Fibroblast of skin of back (primary cell): ENCODE results near the gene CREB3L1.
"Not testable (repeated sequence)": the region's sequence is repeated elsewhere in the genome, so short reads cannot be mapped to it uniquely, and the experiment has no call there.

Experiments
- DNase-seq: peaks from one replicate; pipeline ENCODE4 v3.0.0-alpha.2; 2013

The CREB3L1 gene

DNA sequence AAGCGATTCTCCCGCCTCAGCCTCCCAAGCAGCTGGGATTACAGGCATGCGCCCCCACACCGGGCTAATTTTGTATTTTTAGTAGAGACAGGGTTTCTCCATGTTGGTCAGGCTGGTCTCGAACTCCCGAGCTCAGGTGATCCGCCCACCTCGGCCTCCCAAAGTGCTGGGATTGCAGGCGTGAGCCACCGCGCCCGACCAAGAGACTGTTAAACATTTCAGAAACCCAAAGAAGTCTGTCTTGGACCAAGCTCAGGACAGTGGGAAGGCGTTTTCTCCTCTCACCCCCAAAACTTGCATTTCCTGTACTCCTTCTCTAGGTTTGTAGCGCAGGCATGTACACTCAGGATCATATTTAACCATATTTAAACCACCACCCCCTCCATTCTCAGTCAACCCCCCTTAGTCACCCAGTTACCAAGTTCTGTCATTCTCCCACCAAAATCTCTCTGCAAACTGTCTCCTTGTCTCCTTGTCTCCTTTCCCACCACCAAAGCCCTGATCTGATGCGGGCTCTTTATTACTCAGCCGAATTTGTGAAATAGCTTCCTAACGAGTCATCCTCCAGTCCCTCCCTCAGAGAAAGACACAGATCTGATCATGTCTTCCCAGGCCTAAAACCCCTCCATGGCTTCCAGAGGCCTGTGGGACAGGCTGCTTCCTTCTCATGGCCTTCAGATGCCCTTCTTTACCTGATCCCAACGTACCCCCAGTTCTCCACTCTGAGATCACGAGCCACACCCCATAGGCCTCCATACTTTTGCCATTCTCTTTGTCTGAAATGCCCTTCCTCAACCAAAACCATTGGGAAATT, 29.0 kb upstream of the CREB3L1 start:
- peak; percentile 100 for DNase-seq

DNA sequence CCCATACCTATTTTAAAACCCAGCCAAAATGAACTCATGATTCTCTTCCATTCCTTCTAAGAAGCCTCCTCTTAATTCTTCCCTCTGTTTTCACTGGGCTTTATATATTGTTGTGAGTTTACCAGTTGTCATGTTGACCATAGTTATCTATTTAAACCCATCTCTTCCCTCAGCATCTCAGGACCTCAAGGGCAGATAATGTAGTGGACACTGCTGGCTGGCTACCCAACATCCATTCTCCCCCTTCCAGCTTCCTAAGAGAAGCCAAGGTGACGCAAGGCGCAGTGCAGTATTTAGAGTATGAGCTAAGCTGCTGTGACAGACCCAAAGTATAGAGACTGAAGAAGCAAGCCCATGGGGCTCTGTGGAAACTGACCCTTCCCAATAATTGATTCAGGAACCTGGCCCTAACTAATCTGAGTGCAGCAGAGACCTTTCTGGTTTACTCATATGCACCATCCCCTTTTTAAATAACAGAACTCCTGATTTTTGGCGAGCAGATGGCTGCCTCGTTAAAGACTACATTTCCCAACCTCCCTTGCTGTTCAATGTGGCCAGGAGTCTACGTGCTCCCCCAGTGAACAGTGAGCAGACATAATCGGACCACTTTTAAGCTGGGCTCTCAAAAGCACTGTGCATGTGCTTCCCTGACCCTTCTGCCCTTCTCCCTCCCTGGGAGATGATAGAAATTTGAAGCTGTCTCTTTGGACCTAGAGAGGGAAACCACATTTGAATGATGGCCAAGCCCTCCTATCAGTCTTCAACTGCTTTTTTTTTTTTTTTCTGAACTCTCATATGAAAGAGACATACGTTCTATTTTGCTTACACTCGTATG, 28.1 kb upstream of the CREB3L1 start:
- peak; percentile 82 for DNase-seq

DNA sequence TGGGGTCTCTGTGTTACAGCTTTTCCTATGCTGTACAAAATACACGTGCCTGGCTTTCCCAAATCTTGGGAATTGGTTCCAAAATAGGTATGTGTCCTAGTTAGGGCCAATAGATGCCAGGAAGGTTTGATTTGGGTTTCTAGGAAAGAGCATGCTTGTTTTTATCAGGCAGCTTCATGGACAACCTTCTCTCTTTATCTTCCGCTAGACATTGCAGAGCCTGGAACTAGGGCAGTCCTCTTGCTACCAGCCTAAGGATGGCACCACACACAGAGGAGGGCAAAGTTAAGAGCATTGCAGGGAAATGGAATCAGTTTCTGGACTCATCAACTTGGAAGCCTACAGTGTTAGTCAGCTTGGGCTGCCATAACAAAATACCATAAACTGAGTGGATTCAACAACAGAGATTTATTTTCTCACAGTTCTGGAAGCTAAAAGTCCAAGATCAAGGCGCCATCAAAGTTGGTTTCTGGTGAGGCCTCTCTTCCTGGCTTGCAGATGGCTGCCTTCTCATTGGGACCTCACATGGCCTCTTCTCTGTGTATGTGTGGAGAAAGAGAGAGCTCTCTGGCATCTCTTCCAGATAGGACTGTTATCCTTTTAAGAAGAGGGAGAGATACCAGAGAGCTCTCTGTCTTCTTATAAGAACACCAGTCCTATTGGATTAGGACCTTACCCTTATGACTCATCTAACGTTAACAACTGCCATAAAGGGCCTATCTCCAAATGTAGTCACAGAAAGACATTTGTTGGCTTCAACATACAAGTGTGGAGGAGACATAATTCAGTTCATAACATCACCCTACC, 27.3 kb upstream of the CREB3L1 start:
- DNase-seq = peak; percentile 71

DNA sequence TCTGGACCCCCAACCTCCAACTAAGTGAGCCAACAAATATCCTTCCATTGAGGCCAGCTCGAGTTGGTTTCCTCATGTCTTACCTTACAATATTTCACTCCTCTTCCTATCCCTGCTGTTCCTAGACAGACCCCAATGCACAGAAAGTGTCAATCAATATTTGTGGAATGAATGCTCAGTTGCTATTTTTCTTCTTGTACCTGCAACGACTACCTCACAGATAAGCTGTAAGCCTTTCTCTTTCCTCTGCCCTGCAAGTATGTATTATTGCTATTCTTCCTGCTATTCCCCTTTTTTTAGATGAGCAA, 26.8 kb upstream of the CREB3L1 start:
- no peak for DNase-seq

DNA sequence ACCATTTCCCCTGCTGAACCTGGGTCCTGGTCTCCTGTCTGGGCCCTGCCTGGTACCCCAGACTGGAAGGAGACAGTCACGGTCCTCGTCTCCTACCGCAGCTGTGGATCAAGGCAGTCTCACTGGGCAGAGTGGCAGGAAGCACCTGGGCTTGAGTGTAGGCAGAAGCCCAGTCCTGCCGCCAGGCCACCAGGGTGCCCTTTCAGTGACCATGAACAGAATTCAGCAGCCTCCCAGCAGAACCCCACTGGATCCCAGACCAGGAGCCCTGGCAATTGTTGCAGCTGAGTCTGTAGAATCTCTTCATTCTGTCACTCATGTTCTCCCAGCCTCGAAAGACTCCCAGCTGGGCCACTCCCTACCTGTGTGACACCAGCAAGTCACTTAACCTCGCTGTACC, 25.5 kb upstream of the CREB3L1 start:
- DNase-seq = no peak

DNA sequence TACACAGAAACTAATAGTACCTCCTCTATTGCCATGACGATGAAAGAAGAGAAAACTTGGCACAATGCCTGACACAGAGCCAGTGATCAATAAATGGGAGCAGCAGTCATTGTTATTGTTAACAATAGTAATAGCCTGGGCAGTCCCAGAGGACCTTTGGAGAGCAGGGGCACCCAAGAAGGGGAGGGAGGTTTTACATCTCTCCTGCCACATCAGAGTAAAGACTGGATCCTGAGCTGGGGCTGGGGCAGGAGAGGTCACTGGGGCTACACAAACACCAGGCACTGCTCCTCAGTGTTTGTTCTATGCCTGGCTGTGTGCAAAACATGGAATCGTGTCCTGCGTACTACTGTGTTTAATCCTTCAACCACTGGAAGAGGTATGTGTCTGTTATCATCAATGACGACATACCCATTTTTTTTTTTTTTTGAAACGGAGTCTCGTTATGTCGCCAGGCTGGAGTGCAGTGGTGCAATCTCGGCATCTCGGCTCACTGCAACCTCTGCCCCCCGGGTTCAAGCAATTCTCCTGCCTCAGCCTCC, 25.0 kb upstream of the CREB3L1 start:
- DNase-seq = no peak

DNA sequence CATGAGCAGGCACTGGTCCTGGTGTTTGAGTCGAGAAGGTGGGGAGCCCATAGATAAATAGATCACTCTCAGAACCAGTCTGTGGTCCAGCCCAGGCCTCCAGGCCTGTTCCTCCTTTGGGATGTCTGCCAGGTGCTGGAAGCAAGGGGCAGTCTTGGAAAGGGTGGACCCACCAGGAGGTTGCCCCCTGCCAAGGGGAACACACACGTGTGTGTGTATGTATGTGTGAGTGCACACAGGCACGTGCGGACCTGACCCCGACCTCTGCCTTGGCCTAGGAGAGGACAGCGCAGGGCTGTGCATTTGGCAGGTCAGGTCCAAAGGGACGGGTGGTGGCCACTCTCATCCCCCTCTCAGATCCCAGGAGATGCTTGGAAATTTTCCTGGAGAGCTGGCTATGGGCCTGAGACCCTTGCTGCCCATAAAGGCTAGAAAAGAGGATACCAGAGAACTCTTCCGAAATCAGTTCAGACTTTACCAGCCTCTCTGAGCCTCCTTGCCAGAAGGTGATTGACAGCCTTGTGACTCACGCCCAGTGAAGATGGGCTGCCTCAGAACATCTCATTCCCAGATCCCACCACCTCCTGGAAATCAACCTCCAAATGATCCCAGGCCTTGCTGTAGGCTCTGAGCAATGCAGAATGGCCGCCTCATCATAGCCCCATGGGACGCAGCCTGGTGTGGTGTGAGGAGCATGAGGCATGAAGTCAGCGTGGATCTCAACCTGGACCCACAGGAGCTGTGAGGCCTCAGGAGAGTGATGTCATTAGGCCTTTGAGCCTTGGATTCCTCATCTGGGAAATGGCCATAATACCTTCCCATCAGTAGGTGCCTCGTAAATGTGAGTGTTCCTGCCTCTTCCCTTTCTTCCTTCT, 24.0 kb upstream of the CREB3L1 start:
- DNase-seq = peak; percentile 79

DNA sequence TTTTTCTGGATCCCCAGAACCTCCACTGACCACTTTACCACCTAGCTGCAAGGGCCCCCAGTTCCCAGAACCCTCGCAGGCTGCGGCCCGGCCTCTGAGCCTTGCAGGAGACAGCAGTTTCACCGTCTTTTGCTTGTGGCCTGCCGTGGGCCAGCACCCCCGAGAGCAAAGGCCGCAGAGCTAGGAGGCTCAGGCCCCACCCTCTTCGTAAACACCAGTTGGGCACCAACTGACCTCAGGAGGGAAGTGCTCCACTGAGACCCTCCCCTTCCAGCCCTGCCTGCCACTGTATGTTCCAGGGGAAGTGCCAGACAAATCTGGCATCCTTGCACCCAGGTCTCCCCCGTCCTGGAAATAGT, 23.4 kb upstream of the CREB3L1 start:
- DNase-seq = no peak

DNA sequence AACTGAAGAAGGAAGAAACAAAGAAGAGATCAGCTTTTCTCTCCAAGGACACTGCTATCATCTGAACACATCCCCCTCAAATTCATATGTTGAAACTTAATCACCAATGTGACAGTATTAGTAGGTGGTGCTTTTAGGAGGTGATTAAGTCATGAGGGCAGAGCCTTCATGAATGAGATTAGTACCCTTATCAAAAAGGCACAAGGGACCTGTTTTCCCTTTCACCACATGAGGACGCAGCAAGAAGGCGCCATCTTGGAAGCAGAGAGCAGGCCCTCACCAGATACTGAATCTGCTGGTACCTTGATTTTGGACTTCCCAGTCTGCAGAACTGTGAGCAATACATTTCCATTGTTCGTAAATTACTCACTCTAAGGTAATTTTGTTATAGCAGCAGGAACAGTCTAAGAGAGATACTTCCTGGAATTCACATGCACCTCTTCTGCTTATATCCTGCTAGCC, 20.9 kb upstream of the CREB3L1 start:
- DNase-seq = no peak

DNA sequence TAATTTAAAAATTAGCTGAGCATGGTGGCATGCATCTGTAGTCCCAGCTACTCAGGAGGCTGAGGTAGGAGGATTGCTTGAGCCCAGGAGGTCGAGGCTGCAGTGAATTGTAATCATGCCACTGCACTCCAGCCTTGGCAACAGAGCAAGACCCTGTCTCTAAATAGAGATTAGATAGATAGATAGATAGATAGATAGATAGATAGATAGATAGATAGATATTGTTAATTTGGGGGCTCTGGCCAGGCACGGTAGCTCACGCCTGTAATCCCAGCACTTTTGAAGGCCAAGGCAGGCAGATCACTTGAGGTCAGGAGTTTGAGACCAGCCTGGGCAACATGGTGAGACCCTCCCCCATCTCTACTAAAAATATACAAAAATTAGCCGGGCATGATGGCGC, 18.1 kb upstream of the CREB3L1 start:
- not testable (repeated sequence) for DNase-seq

DNA sequence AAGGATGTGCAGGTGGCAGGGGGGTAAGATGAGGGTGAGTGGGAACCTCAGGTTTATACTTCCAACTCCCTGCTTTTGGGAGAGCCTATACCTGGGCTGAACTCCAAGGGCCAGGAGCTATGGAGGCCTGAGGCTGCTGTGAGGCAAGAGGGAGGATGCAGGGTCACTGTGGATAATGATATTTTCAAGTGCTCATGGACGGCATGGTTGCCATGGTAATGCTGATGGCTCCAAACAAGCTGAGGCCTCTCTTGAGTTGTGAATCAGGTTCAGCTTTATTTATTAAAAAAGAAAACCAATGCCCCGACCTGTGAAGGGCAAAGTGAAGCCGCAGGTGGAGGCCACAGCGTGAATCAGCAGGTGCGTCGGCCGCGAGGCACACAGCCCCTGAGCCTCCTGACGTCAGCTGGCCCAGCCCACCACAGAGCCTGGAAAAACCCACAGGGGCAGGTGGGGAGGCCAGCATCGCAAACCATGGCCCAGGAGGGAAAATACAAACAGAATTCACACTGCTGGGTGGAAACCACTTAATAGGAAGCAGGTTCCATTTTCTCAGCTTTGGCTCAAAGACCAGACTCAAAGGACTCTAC, 17.4 kb upstream of the CREB3L1 start:
- no peak for DNase-seq

DNA sequence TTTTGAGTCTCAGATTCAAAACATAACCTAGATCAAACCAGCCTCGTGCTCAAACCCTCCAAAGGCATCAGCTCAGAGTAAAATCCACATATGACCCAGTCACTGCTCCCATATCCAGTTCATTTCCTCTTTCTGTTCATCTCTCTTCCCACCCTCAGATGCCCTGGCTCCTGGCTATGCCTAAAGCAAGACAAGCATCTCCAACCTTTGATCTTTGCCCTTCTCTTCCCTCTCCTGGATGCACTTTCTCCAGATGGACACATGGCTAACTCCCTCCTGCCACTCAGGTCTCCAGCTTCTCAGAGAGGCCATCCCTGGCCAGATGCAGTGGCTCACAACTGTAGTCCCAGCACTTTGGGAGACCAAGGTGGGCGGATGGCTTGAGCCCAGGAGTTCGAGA, 14.3 kb upstream of the CREB3L1 start:
- no peak for DNase-seq

DNA sequence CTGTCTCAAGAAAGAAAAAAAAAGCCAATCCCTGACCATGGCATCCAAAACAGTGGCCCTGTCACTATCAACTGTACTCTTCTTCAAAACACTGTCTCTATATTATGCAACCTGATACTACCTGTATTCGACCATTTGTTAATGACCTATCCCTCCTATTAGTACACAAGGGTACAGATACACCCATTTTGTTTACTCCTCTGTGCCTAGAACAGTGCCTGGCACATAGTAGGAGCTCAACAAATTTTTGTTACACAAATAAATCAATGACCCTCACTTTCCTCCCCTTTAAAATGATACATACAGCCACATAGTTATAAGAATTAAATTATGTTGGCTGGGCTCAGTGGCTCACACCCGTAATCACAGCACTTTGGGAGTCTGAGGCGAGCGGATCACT, 13.4 kb upstream of the CREB3L1 start:
- DNase-seq = no peak

DNA sequence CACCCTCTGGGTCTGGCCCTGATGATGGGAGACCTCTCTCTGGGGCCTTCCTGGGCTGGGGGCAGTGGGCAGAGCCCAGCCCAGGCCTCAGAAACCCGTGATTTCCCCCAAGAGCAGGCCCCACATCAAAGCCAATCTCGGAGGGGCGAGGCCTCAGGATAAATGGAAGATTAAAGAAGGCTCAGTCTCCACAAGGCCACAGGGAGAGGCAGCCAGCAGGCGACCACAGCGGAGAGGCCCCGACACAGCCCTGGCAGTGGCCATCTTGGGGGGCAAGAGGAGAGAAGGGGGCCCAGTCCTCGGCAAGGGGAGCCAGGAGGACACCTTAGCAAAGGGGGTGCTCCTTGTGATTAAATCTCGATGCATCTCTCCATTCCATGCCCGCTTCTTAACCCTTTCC, 12.5 kb upstream of the CREB3L1 start:
- DNase-seq = no peak

DNA sequence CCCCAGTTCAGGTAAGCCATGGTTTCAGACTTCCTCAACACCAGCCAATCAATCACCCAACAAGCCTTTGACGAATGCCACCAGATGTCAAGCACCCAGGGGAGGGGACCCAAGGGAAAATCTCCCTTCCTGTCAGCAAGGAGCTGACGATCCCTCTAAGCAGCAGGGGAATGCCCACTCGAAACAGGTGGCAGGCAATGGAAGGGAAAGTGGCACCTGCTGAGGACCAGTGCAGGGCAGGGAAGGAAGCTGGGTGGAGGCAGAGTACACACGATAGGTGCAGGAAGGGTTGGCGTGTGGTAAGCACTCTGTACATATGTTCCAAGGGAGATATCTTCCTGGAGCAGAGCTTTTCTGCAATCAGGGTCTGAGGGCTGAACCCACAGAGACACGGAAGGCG, 11.7 kb upstream of the CREB3L1 start:
- no peak for DNase-seq

DNA sequence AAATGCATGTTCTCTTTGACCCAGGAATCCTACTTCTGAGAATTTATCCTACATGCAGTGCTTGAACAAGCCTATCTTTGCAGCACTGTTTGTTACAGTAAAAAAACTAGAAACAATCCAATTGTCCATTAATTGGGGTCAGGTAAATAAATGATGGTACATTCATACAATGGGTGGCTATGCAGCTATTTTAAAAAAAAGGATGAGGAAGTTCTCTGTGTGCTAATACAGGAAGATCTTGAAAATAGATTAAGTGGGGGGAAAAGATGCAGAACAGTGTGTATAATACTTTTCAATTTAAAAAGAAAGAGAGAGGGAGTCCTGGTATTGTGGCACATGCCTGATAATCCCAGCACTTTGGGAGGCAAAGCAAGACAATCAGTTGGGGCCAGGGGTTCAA, 9.5 kb upstream of the CREB3L1 start:
- DNase-seq = no peak

DNA sequence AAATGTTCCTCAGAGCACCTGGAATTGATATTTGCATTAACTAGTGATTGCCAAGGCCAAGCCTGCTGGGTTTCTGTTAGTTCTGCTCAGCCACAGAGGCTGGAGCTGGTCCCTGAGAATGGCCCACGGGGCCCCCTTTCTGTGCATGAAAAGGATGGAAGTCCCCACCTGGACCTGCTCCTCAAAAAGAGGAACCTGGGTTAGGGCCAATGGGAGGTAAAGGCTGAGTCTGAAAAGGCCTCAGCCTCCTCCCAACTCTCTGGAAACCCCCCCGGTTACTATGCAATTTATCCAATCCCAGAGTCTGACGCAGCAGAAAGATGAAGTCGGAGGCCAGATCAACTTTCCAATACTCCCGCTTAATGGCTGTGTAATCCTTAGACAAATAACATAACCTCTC, 6.8 kb upstream of the CREB3L1 start:
- DNase-seq = no peak

DNA sequence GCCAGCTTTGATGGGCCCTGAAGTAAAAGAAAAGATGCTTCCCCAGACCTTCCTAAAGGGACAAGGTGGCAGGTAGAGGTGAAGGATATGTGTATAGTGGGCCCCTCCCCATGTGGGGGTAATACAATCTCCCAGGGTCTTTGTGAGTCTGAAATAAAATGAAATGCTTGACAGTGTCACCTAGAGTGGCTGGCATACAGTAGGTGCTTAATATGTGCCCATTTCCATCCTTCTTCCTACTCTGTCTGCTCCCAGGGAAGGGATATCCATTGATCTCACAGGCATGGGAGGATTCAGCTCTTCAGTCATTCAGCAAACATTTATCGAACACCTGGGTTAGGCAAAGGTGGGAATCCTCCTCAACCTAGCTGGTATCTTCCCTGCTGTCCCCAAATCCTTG, 6.1 kb upstream of the CREB3L1 start:
- no peak for DNase-seq

DNA sequence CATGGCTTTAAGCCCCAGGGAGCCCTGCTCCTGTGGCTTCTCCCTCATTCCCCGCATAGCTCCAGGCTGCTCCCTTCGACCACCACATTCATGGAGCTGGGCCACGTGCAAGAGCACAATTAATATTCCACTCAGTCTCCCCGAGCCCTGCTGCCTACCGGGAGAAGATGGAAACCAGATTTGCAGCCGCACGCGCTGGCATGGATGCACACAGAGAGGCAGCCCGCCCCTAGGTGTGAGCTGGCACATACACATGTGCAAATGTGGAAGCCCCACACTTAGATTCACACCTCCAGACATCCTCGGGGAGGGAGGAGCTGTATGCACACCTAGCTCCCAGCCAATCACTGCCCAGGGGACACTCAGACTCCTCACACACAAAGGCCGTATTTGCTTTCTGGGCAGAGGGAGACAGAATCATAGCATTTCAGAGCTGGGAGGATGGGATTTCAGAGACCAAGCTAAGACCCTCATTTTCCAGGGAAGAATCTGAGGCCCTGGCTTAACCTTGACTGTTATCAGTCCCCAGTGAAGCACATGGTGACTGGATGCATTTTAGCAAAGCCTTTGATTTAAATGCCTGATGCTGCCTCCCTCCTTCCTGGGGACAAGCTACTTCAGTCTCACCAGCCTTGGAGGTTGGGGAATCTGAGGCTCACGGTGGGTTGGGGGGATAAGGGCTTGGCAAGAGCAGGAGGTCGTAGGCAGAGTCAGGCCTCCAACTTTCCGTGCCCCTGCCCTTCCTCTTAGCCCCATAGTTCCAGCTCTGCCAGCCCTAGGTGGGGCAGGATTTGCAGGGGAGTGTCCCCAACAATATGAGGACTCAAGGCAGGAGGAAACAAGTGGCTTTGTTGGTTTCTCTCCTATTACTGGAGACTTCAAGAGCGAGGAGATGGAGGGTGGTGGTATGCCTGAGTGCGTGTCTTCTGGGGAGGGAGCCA, 5.3 kb upstream of the CREB3L1 start:
- DNase-seq = peak; percentile 72

DNA sequence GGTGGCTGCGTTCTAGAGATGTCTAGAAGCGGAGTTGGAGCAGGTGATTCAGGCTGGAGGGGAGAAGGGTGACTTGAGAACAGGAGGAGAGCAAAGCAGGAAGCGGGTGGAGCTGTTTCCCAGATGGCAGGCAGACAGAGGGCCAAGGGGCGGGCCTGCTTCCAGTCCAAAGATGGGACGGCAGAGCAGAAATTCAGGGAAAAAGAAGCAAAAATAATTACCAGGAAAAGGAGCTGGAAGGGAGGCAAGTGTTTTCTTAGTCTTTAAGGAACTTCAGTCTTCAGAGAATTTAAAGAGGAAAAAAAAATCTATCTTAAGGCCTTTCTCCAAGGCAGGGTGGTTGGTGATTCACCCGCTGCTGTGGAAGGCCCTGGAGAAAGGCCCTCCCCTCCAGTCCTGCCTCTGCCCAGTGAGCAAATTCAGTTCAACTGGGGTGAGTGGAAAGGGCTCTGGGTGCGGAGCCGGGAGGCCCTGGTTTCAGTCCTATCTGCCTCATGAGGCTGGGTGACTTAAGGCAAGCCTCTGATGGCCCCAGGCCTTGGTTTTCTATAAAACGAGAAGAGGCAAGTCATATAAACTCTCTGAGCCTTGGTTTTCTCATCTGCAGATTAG, 4.5 kb upstream of the CREB3L1 start:
- DNase-seq = peak; percentile 70
